Measurements from ENCODE around the gene C20orf204. TPM values are rescaled to one million over a fixed set of nuclear protein-coding genes. Genes with fewer than 3 reads are reported as not detected.

The C20orf204 gene
- total and polyA plus RNA-seq, 2 of the 8 experiments (the other 6 are each of a cell fraction or from before 2014, with no cell fraction given): 0.39 to 0.52 TPM

- no peak for TF ChIP-seq KDM4A (IDR thresholded peaks at IDR 0.05; ENCODE audit: low read depth, low read length, severe bottlenecking)
- no peak for TF ChIP-seq CHD1 (IDR thresholded peaks at IDR 0.05; ENCODE audit: low read depth, low read length)
- no peak for TF ChIP-seq SAP30 (IDR thresholded peaks at IDR 0.05; ENCODE audit: insufficient read depth, insufficient replicate concordance, low read length)
- TF ChIP-seq BCL11A (IDR thresholded peaks at IDR 0.05; ENCODE audit: low read depth in 2 of 2, low read length in 2 of 2): no peak
- TF ChIP-seq YY1 (IDR thresholded peaks at IDR 0.05; ENCODE audit: low read depth, low read length): no peak
- no peak for TF ChIP-seq E2F6 (IDR thresholded peaks at IDR 0.05)
- TF ChIP-seq CBX8 (IDR thresholded peaks at IDR 0.05; ENCODE audit: borderline replicate concordance, low read depth, low read length): no peak
- TF ChIP-seq ATF2 (IDR thresholded peaks at IDR 0.05; ENCODE audit: low read length): no peak
- TF ChIP-seq SIX5 (IDR thresholded peaks at IDR 0.05; ENCODE audit: low read depth, low read length): no peak
- no peak for TF ChIP-seq TAF7 (optimal IDR thresholded peaks at IDR 0.05; ENCODE audit: borderline replicate concordance, low read depth, low read length)
Observed at GRCh38 chr20:64040231-64041039, 4.5 kb downstream of the C20orf204 start (continued).
